Measurements from ENCODE around the gene RAD52. TPM values are rescaled to one million over a fixed set of nuclear protein-coding genes. Genes with fewer than 3 reads are reported as not detected.
A peak's percentile ranks its signal among the peaks of the same experiment; 100 is the strongest.

Gene RAD52
- polyA plus RNA-seq, 1 donor (not counting 4 experiments of a cell fraction or from before 2014, with no cell fraction given) = 9.8 TPM

- Histone ChIP-seq H3K4me1 (ENCODE audit: control insufficient read depth, extremely low read depth, insufficient read depth, low read length) (peaks cover 4% of the 10 kb centered on the region), H3K9me3 (ENCODE audit: control insufficient read depth, low read depth, low read length) (no peaks in the 10 kb centered on the region), H3K9ac (ENCODE audit: control insufficient read depth, extremely low read depth, insufficient read depth, low read length) (no peak overlapping the region), H3K27me3 (ENCODE audit: control insufficient read depth, extremely low read depth, insufficient read depth, low read length) (no peaks in the 10 kb centered on the region), H3K4me2 (ENCODE audit: control insufficient read depth, extremely low read depth, insufficient read depth, low read depth, low read length) (no peak overlapping the region), H3K27ac (ENCODE audit: control insufficient read depth, insufficient read depth, low read length) (no peak overlapping the region), H4K20me1 (ENCODE audit: control insufficient read depth, extremely low read depth, insufficient read depth, low read length) (no peaks in the 10 kb centered on the region), H3K36me3 (ENCODE audit: control insufficient read depth in 2 of 2, extremely low read depth in 1 of 2, insufficient read depth in 2 of 2, low read length in 2 of 2) (no peaks in the 10 kb centered on the region), H2AFZ (ENCODE audit: control insufficient read depth, low read length) (no peak overlapping the region), H3K79me2 (ENCODE audit: control insufficient read depth, insufficient read depth, low read length) (no peaks in the 10 kb centered on the region), H3K9me1 (ENCODE audit: control insufficient read depth, extremely low read depth, insufficient read depth, low read length) (no peaks in the 10 kb centered on the region), H3K4me3 (ENCODE audit: control insufficient read depth in 2 of 3, extremely low read depth in 1 of 3, insufficient read depth in 2 of 3, low read depth in 1 of 3, low read length in 3 of 3) (no peak overlapping the region)
- FAIRE-seq (no peak), DNase-seq (ENCODE audit: low read depth, low spot score) (no peak)
- dilution Hi-C loops (cut with MboI; ENCODE audit: extremely low pct_ligation_motif_present, low sequenced_read_pairs) = no loop called here
- TF ChIP-seq CTCF (optimal IDR thresholded peaks at IDR 0.05 in 1 of 3, IDR thresholded peaks at IDR 0.05 in 1 of 3, conservative IDR thresholded peaks at IDR 0.05 in 1 of 3; ENCODE audit: extremely low read depth in 1 of 3, insufficient read depth in 2 of 3, low read length in 3 of 3) (no peak), EZH2 (IDR thresholded peaks at IDR 0.05; ENCODE audit: low read length) (no peak)
Measured at GRCh38 chr12:981961-982360, 32.5 kb upstream of the RAD52 start.

GRCh38 chr12:981176-981828 lies 31.8 kb upstream of the RAD52 start:
- FAIRE-seq (peak; percentile 5), DNase-seq (ENCODE audit: low read depth, low spot score) (no peak)
- Histone ChIP-seq H3K79me2 (ENCODE audit: control insufficient read depth, insufficient read depth, low read length) (no peaks in the 10 kb centered on the region), H3K9ac (ENCODE audit: control insufficient read depth, extremely low read depth, insufficient read depth, low read length) (no peak overlapping the region), H3K4me2 (ENCODE audit: control insufficient read depth, extremely low read depth, insufficient read depth, low read depth, low read length) (no peak overlapping the region), H3K4me1 (ENCODE audit: control insufficient read depth, extremely low read depth, insufficient read depth, low read length) (peaks cover 4% of the 10 kb centered on the region), H2AFZ (ENCODE audit: control insufficient read depth, low read length) (no peak overlapping the region), H3K36me3 (ENCODE audit: control insufficient read depth in 2 of 2, extremely low read depth in 1 of 2, insufficient read depth in 2 of 2, low read length in 2 of 2) (no peaks in the 10 kb centered on the region), H3K4me3 (ENCODE audit: control insufficient read depth in 2 of 3, extremely low read depth in 1 of 3, insufficient read depth in 2 of 3, low read depth in 1 of 3, low read length in 3 of 3) (no peak overlapping the region), H3K27me3 (ENCODE audit: control insufficient read depth, extremely low read depth, insufficient read depth, low read length) (no peaks in the 10 kb centered on the region), H3K27ac (ENCODE audit: control insufficient read depth, insufficient read depth, low read length) (no peak overlapping the region), H3K9me1 (ENCODE audit: control insufficient read depth, extremely low read depth, insufficient read depth, low read length) (no peaks in the 10 kb centered on the region), H3K9me3 (ENCODE audit: control insufficient read depth, low read depth, low read length) (no peaks in the 10 kb centered on the region), H4K20me1 (ENCODE audit: control insufficient read depth, extremely low read depth, insufficient read depth, low read length) (no peaks in the 10 kb centered on the region)
- dilution Hi-C loops (cut with MboI; ENCODE audit: extremely low pct_ligation_motif_present, low sequenced_read_pairs) = no loop called here
- TF ChIP-seq CTCF (optimal IDR thresholded peaks at IDR 0.05 in 1 of 3, IDR thresholded peaks at IDR 0.05 in 1 of 3, conservative IDR thresholded peaks at IDR 0.05 in 1 of 3; ENCODE audit: extremely low read depth in 1 of 3, insufficient read depth in 2 of 3, low read length in 3 of 3) = no peak
- TF ChIP-seq EZH2 (IDR thresholded peaks at IDR 0.05; ENCODE audit: low read length) = no peak
